GM20431 (cell line): ENCODE measurements around the gene EAPP.
"Not testable (repeated sequence)": the region's sequence is repeated elsewhere in the genome, so short reads cannot be mapped to it uniquely, and the experiment has no call there.

Experiments
- in situ Hi-C: fragments of 300-500 bp; cut with MseI, MboI; formaldehyde crosslinking; loops from one replicate; pipeline ENCODE4 v1.15.0; 2020; ENCODE audit warnings: low sequenced_read_pairs; ENCODE audit not compliant: unreplicated experiment

The EAPP gene, protein sequence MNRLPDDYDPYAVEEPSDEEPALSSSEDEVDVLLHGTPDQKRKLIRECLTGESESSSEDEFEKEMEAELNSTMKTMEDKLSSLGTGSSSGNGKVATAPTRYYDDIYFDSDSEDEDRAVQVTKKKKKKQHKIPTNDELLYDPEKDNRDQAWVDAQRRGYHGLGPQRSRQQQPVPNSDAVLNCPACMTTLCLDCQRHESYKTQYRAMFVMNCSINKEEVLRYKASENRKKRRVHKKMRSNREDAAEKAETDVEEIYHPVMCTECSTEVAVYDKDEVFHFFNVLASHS

GRCh38 chr14:34539407-34540180, at the start of gene EAPP:
TSS of gene EAPP (minus strand) at chr14:34539701. CDS start at chr14:34539628, 73 bp downstream.
- in situ Hi-C loops = no loop called here

GRCh38 chr14:34583525-34583924, 44.0 kb upstream of the EAPP start:
- in situ Hi-C loops = no loop called here

DNA sequence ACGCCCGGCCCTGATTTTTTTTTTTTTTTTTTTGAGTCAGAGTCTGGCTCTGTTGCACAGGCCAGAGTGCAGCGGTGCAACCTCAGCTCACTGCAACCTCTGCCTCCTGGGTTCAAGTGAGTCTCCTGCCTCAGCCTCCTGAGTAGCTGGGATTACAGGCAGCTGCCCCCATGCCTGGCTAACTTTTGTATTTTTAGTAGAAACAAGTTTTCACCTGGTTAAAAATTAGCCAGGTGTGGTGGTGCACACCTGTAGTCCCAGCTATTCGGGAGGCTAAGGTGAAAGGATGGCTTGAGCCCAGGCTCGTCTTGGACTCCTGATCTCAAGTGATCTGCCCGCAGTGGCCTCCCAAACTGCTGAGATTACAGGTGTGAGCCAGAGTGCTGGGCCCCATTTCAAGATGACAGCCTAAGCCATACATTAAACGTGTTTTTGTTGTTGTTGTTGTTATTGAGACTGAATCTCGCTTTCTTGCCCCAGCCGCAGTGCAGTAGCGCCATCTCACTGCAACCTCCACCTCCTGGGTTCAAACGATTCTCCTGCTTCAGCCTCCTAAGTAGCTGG, 42.7 kb upstream of the EAPP start:
- in situ Hi-C loops = no loop called here

DNA sequence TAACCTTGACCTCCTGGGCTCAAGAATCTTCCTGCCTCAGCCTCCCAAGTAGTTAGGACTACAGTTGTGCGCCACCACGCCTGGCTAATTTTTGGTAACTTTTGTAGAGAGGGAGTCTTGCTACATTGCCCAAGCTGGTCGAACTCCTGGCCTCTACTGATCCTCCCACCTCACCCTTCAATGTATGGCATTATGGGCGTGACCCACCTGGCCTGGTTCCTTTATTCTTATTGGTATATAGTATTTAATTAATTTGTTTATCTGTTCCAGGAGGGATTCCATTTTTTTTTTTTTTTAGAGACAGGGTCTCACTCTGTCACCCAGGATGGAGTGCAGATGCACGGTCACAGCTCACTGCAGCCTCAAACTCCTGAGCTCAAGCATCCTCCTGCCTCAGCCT, 40.9 kb upstream of the EAPP start:
- in situ Hi-C loops = no loop called here

DNA sequence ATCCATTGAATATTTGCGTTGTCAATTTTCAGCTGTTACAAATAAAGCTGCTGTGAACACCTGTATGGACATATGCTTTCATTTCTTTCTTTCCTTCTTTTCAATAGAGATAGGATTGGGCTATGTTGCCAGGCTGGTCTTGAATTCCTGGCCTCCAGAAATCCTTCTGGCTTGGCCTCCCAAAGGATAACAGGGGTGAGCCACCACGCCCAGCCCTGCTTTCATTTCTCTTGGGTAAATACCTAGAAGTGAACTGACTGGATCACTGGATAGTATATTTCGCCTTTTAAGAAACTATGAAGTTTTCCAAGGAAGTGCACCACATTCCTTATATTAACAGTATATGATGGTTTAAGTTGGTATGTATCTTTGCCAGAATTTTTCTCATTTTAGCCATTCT, 32.3 kb upstream of the EAPP start:
- in situ Hi-C loops = no loop called here

- in situ Hi-C loops = no loop called here
These were observed 30.2 kb upstream of the EAPP start for GRCh38 chr14:34569750-34570149.

DNA sequence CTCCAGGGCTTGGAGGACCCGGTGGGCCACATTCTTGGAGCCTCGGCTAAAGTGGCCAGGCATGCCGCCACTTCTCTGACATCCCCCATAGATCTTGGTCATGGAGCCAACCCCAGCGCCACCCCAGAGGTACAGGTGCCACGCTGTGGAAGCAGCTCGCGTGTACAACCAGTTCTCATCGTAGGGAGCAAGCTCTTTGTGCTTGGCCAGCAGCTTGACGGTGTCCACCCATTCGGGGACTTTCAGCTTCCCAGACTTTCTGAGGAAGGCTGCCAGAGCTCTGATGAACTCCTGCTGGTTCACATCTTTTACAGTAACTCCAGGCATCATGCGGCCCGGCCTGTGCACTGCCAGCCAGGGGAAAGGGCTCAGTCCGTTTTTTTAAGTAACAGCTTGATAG, 29.3 kb upstream of the EAPP start:
- in situ Hi-C loops = no loop called here

DNA sequence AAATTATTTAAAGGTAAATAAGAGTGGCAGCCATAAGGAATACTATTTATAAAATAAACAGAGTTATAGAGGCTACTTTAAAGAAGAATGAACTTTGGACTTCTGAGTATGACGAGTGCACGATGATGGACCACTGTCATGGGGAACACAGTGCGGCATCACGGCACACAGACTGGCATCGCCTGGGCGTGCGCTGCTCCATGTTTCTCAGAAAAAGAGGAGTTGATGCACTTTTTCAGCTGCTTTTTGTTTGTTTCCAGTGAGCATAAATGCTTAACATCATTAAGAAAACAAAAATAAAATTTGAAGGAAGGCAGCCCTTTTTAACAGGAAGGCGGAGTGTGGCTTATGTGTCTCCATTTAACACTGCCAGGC, 23.3 kb upstream of the EAPP start:
- in situ Hi-C loops = no loop called here

DNA sequence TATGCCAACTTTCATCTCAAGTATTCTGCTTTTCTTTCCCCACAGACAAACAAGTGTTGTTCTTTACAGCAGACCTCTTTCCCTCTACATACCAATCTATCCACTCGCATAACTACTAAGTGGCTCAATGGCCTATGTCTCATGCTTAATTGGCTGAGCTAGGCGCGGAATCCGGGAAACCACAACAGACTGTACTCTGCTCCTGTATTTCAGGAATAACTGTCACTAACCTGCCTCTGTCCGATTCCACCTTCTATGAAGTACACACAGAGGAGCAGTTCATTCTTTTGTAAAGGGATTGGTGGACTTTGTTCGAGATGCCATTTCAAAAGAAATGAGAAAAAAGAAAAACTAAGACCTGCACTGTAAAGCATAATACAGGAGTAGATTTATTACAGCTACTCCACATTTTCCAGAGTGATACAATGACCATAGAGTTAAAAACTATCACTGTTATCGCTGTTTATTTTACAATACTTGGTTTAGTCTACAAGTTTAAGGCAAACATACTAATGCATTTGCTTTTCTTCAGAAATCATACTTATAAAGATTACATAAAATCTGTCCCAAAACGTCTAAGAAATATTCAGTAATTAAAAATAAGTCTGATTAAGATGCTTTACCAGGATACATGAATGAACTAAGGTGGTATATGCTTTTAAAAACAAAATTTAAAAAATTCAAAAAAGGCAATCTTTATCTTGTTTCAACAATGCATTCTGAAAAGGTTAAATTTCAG, 22.7 kb upstream of the EAPP start:
- in situ Hi-C loops = not testable (repeated sequence)

GRCh38 chr14:34556498-34556829, 17.0 kb upstream of the EAPP start:
- in situ Hi-C loops = not testable (repeated sequence)

GRCh38 chr14:34555583-34556497, 16.3 kb upstream of the EAPP start:
- in situ Hi-C loops = not testable (repeated sequence)

- in situ Hi-C loops = no loop called here
These were observed 15.2 kb upstream of the EAPP start for GRCh38 chr14:34554540-34555250.

DNA sequence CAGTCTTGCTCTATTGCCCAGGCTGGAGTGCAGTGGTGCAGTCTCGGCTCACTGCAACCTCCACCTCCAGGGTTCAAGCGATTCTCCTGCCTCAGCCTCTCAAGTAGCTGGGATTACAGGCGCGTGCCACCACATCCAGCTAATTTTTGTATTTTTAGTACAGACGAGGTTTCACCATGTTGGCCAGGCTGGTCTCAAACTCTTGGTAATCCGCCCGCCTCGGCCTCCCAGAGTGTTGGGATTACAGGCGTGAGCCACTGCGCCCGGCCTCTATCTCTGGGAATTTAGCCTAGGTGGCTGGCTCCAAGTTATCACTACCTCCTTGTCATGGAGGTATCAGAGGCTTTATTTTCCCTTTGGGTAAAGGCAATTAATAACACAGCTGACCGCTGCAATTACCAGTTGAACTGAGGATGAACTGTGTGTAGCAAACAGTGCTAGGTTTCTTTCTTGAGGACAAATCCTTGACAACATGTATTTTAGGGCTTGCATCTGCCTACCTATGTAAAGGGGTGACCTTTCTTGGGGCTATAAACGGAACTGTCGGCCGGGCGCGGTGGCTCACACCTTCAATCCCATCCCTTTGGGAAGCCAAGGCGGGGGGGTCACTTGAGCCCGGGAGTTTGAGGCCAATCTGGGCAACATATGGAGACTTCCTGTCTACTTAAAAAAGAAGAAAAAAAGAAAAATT, 9.9 kb upstream of the EAPP start:
- in situ Hi-C loops = not testable (repeated sequence)

DNA sequence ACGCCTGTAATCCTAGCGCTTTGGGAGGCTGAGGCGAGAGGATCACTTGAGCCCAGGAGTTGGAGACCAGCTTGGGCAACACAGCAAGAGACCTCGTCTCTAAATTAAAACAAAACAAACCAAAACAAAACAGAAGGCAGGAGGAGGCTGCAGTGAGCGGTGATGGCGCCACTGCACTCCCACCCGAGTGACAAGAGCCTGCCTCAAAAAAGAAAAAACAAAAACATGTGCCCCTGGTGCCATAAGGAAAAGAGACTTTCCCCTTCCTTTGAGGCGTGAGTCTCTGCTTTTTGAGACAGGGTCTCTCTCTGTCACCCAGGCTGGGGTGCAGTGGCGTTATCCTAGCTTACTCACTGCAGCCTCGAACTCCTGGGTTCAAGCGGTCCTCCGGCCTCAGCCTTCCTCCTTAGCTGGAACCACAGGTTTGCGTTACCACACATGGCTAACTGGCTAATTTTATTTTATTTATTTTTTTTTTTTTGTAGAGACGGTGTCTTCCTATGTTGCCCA, 9.0 kb upstream of the EAPP start:
- in situ Hi-C loops = no loop called here

DNA sequence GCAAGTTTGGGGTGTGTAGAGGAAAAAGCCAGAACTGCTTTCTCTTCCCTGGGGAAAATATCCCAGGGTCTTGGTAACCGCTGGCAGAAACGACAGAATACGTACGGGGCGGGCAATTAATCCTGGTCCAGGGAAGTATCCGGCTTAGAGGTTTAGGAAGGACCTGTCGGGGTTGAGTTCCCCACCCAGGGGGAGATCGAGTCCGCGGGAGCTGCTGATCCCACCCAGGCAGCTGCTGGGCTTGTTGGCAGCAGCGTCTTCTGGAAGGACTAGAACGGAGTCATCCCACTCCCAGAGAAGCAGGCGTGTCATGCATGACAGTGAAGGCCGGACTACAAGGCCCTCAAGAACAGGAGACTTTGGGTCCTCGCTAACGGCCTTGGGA, 7.6 kb upstream of the EAPP start:
- in situ Hi-C loops = not testable (repeated sequence)

DNA sequence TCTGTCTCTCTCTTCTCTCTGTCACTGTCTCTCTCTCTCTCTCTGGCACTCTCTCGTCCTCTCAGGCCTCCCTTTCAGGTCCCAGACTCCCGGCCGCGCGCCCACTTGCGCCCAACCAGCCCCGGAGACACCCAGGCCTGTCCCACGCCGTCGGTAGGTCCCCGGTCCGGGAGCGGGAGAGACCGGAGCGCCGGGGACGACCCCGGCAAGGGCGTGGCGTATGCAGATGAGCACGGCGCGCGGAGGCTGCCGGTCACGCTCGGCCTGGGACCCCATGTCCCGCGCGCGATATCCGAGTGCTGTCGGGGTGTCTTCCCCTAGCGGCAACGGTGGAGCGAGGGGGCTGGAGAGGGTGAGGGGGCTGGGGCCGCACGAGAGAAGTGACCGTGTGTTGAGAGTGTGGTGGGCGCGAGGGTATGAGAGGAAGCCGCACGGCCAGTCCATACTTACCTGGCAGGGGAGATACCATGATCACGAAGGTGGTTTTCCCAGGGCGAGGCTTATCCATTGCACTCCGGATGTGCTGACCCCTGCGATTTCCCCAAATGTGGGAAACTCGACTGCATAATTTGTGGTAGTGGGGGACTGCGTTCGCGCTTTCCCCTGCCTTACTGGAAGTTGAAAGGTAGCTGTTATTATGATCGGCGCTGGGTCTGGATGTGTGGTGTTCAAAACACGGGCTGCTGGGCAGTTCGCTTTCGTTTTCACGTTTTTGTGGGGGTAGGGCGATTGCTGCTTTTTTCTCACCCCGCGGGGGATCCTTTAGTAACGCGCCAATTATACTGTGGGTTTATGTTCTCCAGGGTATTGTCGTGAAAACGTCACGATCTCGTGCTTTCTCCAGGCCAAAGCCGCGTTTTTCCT, 7.0 kb upstream of the EAPP start:
- in situ Hi-C loops = not testable (repeated sequence)

DNA sequence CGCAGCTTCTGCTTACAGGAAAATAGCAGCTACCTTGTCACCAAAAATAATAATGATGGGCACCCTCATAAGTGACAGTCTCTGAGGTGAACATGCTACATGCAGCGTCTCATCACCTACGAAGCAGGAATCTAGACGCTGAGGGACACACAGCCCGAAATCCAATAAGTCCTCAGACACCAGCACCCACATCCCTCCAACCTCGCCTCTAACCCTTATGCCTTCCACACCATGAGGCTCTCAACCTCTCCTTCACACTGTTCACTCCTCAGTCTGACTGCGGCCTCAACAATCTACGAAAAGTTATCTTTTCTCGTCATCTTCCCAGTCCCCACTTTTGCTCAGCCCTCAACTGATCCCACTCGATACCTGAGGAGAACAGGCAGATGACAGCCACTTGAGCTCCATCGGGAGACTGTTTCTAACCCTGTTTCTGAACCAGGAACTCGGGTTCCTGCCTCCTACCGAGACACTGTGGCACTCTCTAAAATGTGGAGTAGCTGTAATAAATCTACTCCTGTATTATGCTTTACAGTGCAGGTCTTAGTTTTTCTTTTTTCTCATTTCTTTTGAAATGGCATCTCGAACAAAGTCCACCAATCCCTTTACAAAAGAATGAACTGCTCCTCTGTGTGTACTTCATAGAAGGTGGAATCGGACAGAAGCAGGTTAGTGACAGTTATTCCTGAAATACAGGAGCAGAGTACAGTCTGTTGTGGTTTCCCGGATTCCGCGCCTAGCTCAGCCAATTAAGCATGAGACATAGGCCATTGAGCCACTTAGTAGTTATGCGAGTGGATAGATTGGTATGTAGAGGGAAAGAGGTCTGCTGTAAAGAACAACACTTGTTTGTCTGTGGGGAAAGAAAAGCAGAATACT, 919 bp upstream of the EAPP start:
- in situ Hi-C loops = not testable (repeated sequence)
